ENCODE data around the gene ZNF280A.

Gene ZNF280A

GRCh38 chr22:22465782-22466181 is 54.3 kb downstream of the ZNF280A start:
- DNase-seq, result no peak

GRCh38 chr22:22465094-22465602 is 54.9 kb downstream of the ZNF280A start:
- DNase-seq, result no peak

- no peak for DNase-seq
These were observed 55.5 kb downstream of the ZNF280A start for GRCh38 chr22:22464541-22465054.

- DNase-seq, result peak; percentile 90
These were observed 56.1 kb downstream of the ZNF280A start for GRCh38 chr22:22463855-22464540.
